HG03439 (cell line): ENCODE results near the gene TRMU.
A peak's percentile ranks its signal among the peaks of the same experiment; 100 is the strongest.

Experiments used
- ATAC-seq: cut with Tn5 transposase; IDR thresholded peaks from one replicate; pipeline ENCODE4 v1.9.1; 2021; ENCODE audit warnings: mild to moderate bottlenecking, moderate library complexity; ENCODE audit not compliant: unreplicated experiment

The TRMU gene, protein sequence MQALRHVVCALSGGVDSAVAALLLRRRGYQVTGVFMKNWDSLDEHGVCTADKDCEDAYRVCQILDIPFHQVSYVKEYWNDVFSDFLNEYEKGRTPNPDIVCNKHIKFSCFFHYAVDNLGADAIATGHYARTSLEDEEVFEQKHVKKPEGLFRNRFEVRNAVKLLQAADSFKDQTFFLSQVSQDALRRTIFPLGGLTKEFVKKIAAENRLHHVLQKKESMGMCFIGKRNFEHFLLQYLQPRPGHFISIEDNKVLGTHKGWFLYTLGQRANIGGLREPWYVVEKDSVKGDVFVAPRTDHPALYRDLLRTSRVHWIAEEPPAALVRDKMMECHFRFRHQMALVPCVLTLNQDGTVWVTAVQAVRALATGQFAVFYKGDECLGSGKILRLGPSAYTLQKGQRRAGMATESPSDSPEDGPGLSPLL

DNA sequence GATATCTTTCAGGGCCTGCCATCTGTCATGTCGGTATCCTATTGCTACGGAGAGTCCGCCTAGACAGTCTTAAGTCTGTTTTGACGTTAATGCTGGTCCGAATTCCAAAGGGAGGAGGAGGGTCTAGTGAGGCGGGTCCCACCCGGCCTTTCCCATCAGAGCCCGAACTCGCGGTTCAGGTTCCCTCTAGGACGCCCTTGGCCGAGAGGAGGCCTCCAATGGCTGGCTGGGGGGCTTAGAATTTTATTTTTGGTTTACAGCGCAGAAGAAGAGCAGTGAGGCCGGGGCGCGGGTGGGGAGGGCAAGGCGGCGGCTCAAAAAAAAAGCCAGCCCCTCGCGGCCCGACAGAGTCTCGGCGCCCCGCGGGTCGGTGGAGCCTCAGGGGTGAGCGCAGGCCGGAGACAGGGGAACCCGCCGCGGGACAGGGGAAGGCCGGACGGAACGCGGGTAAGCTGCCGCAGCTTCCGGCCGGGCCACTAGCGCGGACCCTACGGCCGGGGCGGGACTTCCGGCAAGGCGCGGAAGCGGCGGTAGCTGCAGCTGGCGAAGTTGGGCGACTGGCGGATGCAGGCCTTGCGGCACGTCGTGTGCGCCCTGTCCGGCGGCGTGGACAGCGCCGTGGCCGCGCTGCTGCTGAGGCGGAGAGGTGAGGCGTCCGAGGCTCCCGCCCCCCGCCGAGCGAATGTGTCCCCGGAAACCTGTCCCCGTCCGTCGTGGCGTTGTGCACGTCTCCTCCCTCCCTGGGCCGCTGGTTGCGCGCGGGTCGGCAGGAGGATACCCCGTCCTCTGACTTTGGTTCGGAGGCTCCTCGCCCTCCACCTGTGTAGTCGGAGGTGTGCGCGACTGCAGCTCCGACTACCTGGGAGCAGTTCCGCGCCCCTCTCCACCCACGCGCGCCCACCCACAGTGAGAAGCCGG, at the start of gene TRMU:
TSS of gene TRMU (plus strand) at position 514 of the 918 bp plus-strand sequence. CDS start at position 565, 51 bp downstream.
- ATAC-seq = peak; percentile 87

DNA sequence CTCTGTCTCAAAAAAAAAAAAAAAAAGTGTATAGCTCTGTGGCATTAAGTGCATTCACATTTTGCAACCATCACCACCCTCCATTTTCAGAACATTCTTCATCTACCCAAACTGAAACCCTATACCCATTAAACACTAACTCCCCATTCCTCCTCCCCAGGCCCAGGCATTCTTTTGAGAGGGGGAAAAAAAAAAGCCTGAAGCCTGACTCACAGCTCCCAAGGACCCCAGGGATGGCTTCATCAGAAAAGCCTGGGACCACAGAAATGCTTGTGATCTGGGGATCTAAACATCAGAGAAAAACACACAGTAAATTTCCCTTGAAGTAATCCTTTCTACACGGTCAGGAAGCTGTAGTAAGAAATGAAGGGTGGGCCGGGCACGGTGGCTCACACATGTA, 49.5 kb upstream of the TRMU start:
- ATAC-seq = no peak

DNA sequence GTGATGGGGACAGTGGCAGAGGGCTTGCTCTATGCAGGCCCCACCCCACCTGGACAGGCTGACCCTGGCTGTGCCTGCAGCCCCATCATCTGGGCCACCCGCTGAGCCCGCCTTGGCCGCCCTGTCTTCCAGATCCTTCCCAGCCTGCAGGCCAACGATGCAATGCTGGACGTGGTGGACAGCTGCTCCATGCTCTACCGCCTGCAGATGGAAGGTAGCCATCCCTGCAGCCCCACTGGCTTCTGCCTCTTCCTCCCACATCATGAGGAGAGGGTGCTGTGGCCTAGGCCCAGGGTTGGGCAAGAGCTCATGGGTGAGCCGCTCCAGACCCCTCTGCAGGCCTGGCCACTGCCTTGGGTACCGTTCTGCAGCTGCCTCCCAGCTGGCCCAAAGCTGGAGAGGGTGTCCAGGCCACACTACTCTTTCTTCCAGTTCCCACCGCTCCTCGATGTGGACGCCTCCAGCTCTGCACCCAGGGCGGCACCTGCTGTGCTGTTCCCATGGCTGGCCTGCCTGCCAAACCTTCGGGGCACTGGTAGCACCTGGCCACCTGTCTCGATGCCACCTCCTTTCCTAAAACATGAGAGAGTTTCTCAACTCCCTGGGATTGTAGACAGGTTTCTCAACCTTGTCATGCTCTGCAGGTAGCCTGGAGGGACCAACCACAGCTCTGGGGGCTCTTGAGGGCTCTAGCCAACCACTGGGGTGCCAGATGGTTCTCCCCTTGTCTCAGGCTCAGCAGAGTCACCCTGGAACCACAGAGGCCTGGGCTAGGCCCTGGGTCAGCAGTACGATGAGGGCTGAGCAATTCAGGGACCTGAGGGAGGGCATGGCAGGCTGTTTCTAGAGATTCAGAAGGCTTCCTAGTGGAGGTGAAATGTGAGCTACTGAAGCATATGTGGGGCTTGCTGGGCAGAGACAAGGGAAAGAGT, 48.3 kb upstream of the TRMU start:
- no peak for ATAC-seq

DNA sequence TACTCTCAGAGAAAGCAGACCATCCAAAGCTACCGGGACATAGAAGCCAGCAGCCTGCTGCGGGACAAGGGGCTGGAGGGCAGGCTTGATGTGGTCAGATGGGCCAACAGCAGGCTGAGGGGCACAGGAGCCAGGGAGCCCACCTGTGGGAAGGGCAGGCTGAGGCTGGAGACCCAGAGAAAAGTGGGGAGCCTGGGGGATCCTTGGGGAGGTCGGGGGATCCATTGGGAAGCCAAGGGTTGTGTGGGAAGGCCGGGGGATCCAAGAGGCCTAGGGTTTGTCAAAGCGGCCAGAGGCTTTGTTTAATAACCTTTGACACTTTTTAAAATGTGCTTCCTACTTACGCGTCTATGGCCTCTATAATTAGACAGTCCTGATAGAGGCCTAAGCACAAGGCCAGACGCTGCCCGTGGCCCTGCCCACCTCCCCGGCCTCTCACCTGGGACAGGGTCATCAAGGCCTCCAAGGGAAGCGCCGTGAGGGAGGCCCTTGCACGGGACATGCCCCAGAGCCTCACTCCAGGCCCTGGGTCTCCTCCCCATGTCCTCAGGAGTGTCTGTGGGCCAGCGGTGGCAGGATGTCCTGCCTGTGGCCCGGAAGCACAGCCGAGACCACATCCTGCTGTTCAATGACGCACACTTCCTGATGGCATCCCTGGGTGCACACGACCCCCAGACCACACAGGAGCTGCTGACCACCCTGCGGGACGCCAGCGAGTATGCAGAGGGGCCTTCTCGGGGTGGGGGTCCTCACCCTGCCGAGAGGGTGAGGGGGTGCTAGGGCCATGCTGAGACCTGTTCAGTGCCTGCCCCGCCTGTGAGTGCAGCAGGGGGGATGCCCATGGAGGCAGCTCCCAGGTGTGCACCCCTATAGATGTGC, 47.4 kb upstream of the TRMU start:
- ATAC-seq = peak; percentile 66

DNA sequence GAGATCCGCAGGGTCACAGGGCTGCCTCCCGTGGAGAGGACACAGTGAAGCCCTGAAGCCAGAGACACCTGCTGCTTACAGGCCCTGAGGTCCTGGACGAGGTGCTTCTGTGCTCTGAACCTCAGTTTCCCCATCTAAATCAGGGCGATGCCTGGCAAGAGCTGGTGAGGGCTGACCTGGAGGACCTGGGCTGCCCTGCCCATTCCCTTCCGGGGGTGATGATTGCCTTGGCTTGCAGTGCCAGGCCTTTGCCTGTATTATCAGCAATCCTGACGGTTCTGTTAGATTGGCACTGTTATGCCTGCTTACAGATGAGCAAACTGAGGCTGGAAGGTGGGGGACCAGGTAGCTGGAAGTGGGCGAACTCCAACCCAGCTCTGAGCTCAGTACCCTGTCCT, 46.7 kb upstream of the TRMU start:
- no peak for ATAC-seq

DNA sequence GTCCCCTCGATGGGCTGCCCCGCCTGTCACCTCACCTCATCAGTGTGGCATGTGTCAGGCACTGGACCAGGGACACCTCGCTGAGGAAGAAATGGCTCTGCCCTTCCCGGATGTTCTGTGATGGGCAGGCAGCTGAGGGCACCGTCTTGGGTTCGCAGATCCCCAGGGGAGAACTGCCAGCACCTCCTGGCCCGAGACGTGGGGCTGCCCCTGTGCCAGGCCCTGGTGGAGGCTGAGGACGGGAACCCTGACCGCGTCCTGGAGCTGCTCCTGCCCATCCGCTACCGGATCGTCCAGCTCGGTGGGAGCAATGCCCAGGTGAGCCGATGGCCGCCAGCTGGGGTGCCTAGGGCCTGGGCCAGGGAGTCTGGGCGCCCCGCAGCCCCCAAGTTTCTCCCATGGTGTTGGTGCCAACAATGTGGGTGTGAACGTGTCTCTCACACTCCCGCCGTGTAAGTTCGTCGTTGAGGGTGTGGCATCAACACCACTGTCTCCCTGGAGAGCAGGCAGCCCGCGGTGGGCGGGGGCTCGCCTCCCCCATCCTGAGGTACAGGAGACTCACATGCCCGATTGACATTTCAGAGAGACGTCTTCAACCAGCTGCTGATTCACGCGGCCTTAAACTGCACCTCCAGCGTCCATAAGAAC, 46.1 kb upstream of the TRMU start:
- ATAC-seq = no peak

GRCh38 chr22:46290121-46290842, 45.2 kb upstream of the TRMU start:
- ATAC-seq = no peak

- no peak for ATAC-seq
Observed at GRCh38 chr22:46290843-46291785, 44.4 kb upstream of the TRMU start.

- ATAC-seq = no peak
Observed at GRCh38 chr22:46292173-46292572, 43.3 kb upstream of the TRMU start.

DNA sequence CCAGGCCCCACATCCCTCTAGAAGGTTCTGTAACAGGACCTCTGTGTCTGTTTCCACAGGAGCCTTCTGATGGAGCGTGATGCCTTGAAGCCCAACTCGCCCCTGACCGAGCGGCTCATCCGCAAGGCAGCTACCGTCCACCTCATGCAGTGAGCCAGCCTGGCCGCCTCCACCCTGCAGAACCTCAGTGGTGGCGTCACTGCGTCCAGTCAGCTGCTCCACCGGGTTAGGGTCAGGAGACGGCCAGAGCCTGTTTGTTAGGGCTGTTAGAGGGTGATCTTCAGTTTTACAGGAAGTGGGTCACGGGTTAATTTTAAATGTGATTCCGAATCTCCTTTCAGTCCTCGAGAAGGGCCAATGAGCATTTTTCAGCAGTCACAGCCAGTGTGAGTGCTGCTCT, 42.8 kb upstream of the TRMU start:
- ATAC-seq = no peak

DNA sequence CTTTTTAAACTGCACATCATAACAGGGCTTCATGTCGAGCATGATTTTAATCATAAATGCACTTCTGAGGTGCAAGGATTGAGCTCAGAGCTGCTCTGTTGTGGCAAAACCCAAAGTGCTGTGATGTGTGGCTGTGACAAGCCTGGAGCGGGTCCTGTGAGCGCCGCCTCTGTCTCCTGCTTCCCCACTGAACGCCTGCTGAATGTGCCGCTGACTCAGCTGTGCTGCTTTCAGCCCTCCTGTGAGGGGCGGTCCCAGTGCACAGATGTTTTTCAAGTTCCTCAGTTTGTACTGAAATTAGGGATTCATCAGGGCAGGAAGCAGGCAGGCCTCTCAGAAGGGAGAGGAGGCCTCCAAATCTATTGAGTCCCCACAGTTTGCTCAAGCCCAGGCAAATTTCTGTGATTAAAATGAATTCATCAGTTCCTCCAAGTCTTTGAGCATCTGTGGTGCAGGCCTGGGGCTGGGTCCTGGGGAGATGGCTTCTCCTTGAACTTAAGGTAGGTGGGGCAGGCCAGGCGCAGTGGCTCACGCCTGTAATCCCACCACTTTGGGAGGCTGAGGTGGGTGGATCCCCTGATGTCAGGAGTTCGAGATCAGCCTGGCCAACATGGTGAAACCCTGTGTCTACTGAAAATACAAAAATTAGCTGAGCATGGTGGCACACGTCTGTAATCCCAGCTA, 41.8 kb upstream of the TRMU start:
- ATAC-seq = no peak

- no peak for ATAC-seq
Observed at GRCh38 chr22:46294784-46295183, 40.7 kb upstream of the TRMU start.

DNA sequence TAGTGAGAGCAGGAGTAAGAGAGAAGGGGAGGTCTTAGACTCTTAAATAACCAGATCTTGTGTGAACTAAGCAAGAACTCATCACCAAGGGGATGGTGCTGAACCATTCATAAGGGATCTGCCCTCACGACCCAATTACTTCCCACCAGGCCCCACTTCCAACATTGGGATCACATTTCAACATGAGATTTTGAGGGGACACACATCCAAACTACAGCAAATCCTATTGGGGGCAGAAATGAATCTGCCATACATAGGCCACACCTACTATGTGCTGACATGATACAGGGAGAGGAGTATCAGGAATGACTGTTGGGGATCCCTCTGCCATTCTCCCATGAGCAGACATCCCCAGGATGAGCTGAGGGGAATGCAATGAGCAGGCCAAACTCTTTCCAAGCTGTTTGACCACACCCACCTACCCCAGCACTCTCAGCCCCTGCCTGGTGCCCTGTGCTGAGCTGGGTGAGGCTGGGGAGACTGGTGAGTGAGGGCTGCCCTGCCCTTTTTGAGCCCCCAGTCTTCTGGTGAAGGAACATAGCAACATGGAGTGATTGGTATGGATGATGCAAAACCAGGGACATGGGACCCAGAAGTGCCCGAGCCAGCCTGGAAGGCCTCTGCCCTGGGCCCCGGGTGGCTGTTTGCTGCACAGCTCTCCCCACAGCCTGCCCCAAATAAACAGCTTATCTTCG, 40.1 kb upstream of the TRMU start:
- no peak for ATAC-seq

GRCh38 chr22:46296257-46297150, 39.0 kb upstream of the TRMU start, which contains the start of gene GTSE1:
GTSE1 (plus strand) TSS chr22:46296870; CDS start chr22:46297401, 531 bp downstream.
- peak; percentile 94 for ATAC-seq

DNA sequence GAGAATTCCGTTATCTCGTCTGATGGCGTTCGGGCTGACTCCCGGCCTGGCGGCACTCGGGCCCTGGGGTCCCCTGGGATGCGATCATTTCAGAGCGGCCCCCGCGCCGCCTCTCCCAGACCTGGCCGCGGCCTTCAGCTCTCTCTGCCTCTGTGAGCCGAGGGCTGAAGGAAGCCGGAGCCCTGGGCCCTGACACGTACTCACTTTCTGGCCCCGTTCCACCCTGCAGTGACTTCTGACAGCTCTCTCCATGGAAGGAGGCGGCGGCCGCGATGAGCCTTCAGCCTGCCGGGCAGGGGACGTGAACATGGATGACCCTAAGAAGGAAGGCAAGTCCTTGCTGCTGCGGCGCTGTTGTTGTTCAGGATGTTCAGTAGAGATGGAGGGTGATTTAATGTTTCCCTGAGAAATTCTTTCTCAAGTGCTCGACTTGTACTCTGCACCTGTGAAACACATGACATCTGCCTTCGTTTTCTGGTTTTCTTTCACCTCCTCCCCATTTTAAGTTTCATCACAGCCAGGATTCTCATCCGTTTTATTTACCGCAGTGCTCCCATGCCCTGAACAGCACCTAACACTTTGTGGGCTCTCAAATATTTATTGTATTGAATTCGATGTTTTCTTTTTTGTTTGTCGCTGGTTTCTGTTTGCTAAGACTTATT, 38.2 kb upstream of the TRMU start:
- ATAC-seq = no peak
